Activated CD8-positive, alpha-beta memory T cell treated with anti-CD3 and anti-CD28 coated beads, Interleukin-2, amount 50 U/mL, for 1 hour (primary cell): ENCODE results near the gene ITGA8.
"Not testable (repeated sequence)": the region's sequence is repeated elsewhere in the genome, so short reads cannot be mapped to it uniquely, and the experiment has no call there.

Source experiments
- DNase-seq: peaks from one replicate; pipeline ENCODE4 v3.0.0-alpha.2; 2020; ENCODE audit errors: extremely low read depth

Gene ITGA8

DNA sequence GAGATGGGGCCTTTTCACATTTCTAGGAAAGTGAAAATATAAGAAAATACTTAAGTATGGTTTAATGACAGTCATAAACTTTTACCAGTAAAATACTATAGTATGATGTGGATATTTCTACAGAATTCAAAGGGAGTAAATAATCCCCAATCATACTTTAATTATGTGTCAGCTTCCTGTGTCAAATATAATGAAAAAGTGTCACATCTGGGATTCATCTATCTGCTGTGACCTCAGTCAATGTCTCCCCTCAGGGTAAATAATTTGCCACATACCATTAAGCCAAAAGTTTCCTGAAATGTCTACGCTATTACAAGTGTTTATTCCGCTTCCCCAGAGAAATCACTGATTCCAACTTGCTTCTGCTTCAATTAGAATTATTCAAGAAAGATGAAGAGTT lies 110.5 kb downstream of the ITGA8 start:
- no peak for DNase-seq

DNA sequence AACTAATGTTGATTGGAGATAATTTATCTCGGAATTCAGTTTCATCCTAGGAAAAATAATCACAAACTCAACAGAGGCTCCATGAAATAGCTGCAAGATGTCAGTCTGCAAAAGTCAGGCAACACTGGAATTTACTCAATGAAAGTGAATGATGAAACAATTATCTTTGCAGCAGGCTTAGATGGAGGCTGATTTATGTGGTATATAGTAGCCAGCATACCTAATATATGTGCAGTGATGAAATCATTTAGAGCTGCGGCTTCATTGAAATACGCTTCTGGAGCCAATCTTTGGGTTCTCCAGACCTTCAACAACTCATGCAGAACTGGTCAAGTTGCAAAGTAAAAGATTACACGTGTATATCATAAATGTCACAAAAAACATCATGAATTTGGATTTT lies 113.3 kb downstream of the ITGA8 start:
- no peak for DNase-seq

DNA sequence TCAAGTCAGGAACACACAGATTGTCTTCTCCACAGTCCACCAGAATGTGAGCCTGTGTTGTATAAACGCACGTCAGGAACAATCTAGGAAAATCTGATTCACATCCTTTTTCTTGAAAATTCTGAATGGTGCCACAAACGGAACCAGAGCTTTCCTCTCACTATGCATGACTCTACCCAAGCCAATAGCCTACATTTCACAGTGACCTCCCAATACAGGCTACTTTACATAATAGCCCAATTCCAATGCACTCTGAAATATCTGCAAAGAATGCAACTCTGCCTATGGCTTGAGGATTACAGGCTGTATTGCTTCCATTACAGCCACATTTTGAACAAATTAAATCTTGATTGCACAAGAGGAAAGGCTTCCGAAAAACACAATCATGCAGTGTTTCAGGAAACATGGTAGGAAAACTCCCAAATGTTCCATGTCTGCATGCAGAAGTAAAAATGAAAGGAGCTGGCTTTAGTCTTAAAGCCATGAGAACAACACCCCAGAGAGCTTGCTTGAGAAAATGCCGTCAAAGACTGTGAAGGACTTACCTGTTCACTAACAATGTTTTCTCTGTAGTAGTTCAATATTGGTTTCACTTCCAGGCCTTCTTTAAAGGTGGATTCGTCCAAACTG lies 113.9 kb downstream of the ITGA8 start:
- no peak for DNase-seq

- DNase-seq: no peak
Measured at GRCh38 chr10:15603446-15604011, 116.2 kb downstream of the ITGA8 start.

GRCh38 chr10:15601819-15602218 lies 117.9 kb downstream of the ITGA8 start:
- no peak for DNase-seq

DNA sequence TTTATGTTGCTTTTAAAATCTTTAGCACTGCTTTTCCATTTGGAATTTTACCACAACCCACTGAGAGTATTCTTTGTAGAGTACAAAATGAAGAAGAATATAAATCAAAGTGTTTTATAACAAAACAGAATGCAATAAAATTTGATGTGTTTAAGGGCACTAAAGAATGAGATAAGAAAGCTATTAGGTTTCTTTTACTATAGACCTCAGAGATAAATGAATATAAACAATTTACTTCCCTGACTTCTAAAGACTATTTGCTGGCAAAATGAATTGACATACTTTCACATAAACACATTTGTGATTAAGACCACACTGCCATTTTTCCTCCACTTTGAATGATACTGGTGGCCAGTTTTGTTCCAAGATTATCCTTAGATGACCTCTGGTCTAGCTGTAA lies 124.5 kb downstream of the ITGA8 start:
- DNase-seq: no peak

GRCh38 chr10:15591937-15592336 lies 127.8 kb downstream of the ITGA8 start:
- no peak for DNase-seq

DNA sequence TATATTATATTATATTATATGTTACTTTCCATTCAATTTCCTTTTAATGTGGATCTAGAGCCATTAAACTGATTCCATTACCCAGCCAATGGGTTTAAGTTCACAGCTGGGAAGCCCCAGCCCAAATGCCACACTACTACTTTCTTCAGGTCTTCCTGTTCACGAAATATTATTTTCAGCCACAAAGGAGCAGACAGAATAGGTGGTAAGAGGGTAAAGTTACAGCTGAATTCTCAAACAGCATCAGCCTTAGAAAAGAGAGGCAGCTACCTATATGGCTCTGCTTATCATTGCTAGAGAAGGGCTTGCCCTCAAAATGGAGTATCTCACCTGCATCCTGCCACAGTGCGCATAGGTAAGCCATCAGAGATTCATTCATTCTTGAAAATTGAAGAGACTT lies 128.3 kb downstream of the ITGA8 start:
- DNase-seq: no peak

GRCh38 chr10:15588635-15589508 lies 130.8 kb downstream of the ITGA8 start:
- DNase-seq: no peak

DNA sequence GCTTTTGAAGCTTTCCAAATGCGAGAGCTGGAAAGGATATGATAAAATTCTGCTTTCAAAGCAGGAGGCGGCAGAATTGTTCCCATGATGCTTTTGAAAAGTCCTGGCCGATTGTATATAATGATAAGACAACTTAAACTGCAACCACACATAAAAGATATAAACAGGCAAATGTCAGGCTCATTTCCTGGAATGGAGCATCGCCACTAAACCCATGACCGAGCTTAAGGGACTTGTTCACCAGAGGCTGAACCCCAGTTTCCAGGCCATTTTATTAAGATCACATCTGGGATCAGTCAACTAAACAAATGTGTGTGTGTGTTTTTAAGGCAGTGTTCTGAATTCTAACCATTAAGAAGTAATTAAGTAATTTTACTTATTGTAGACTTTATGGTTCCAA lies 131.6 kb downstream of the ITGA8 start:
- no peak for DNase-seq

GRCh38 chr10:15587271-15587670 lies 132.5 kb downstream of the ITGA8 start:
- DNase-seq: no peak

- no peak for DNase-seq
Measured at GRCh38 chr10:15585303-15585715, 134.4 kb downstream of the ITGA8 start.

GRCh38 chr10:15582972-15583371 lies 136.8 kb downstream of the ITGA8 start:
- DNase-seq: not testable (repeated sequence)

DNA sequence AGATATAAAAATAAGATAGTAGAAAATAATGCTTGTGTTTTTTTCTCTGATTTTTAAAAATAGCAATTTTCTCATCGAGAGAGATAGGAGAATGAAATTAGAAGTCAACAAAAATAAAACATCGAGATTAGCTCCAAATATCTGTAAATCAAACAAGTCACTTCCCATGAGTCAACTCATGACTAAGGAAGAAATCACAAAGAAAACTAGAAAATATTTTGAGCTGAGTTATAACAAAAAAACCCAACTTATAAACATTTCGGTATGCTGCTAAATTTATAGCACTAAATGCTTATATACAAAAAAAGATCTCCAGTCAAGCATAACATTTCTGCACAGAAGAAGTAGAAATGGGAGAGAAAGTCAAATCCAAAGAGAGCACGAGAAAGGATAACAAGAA lies 140.1 kb downstream of the ITGA8 start:
- no peak for DNase-seq

GRCh38 chr10:15572531-15573045 lies 147.1 kb downstream of the ITGA8 start:
- DNase-seq: no peak

- no peak for DNase-seq
Measured at GRCh38 chr10:15571575-15571974, 148.1 kb downstream of the ITGA8 start.

DNA sequence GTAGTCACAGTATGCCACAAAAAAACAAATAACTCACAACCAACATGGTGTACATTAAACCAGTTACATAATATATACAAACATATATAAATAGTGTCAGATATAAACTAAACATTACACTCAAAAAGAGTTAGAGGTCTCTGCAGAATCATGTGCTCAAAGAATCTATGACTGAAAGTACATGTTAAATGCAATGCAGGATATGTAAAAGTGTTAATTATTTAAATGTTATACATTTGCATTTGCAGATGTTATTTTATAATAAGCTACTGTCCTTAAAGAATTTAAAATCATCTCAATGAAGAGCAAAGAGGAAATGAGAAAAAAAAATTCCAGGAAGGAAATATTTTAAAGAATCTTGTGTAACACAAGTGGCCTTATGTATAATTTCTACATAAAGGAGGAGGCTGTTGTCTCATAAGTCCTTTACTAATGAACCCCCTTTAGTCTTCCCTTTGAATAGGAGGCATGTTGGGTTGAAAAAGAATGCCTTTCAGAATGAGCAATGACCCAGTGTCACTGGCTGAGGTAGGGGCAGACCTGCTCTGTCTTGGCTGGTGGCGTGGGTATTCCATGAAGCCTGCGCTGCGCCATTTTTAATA lies 148.9 kb downstream of the ITGA8 start:
- DNase-seq: no peak

DNA sequence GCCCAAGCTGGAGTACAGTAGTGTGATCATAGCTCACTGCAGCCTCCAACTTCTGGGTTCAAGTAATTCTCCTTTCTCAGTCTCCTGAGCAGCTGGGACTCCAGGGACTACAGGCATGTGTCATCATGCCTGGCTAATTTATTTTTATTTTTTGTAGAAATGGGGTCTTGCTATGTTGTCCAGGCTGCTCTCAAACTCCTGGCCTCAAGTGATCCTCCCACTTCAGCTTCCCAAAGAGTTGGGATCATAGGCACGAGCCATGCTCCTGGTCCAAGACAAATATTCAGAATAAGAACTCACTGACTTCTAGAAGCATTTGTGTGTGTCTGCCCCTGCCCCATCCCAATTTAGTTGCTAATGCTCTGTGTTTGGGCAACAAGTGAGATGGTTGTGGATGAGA lies 151.8 kb downstream of the ITGA8 start:
- no peak for DNase-seq

DNA sequence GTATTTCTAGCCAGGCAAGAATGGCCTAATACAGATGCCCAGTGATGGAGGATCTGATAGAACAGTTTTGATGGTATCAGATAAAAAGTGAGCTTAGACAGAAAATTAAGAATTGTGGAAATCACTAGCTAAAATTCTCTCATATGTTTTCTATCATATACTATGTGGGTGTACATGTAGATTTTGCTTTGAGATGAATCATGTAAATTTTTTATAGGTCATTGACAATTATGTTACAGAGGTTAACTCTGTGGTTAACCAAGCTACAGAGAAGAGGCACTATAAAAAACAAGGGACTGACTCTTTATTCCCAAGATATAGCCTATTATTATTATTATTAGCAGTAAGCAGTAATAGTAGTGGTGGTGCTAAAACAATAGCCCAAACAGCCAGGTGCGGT lies 156.5 kb downstream of the ITGA8 start:
- DNase-seq: no peak

- DNase-seq: no peak
Measured at GRCh38 chr10:15562578-15562977, 157.1 kb downstream of the ITGA8 start.

GRCh38 chr10:15562116-15562515 lies 157.6 kb downstream of the ITGA8 start:
- DNase-seq: no peak

DNA sequence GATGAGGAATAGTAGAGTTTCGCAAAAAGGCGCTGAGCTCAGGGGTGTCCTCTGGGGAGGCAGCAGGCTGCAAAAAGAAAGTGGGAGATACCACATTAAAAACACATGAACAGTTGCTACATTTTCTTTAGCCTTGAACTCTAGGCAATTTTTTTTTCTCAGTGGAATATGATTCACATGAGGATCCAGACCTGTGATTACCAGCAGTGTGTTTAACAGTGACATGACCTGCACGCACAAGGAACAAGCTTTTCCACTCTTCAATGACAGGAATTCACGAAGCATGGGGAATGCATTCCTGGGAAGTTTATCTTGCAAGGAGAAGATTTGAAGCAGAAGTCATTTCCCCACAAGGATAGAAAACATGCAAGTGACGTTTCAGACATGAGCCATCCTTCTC lies 161.6 kb downstream of the ITGA8 start:
- no peak for DNase-seq
